Loucy (cell line): ENCODE data around the gene ARHGEF10L.

Experiments used
- H2AFZ ChIP-seq: fragments of 200-600 bp; sonication (generic); 2 replicates; pipeline ENCODE4 v1.6.0; 2016; ENCODE audit warnings: antibody characterized with exemption, mild to moderate bottlenecking, low read length, moderate library complexity
- H3F3A ChIP-seq: fragments of 200-600 bp; 2 replicates; pipeline ENCODE4 v1.6.0; 2016; ENCODE audit warnings: antibody characterized with exemption, low read depth, mild to moderate bottlenecking
- H3K27me3 ChIP-seq: fragments of 200-600 bp; sonication (generic); 2 replicates; pipeline ENCODE4 v1.6.1; 2014; ENCODE audit warnings: low read length, mild to moderate bottlenecking; ENCODE audit not compliant: insufficient read depth, poor library complexity, severe bottlenecking
- H3K36me3 ChIP-seq: fragments of 200-600 bp; sonication (generic); 2 replicates; pipeline ENCODE4 v1.6.1; 2016; ENCODE audit warnings: low read length; ENCODE audit not compliant: insufficient read depth
- H3K4me1 ChIP-seq: fragments of 200-600 bp; sonication (generic); 2 replicates; pipeline ENCODE4 v1.5.1; 2014; ENCODE audit warnings: low read length, mild to moderate bottlenecking; ENCODE audit not compliant: insufficient read depth, poor library complexity, severe bottlenecking
- H3K4me2 ChIP-seq: fragments of 200-600 bp; sonication (generic); 2 replicates; pipeline ENCODE4 v1.6.0; 2014; ENCODE audit warnings: antibody characterized with exemption, low read length, low read depth, mild to moderate bottlenecking; ENCODE audit not compliant: poor library complexity, severe bottlenecking
- H3K4me3 ChIP-seq: fragments of 200-600 bp; sonication (generic); 2 replicates; pipeline ENCODE4 v1.5.1; 2014; ENCODE audit warnings: low read length, mild to moderate bottlenecking, mixed read lengths; ENCODE audit not compliant: poor library complexity, severe bottlenecking
- H3K79me2 ChIP-seq: fragments of 200-600 bp; sonication (generic); 2 replicates; pipeline ENCODE4 v1.6.1; 2014; ENCODE audit warnings: low read length; ENCODE audit not compliant: insufficient read depth
- H3K9ac ChIP-seq: fragments of 200-600 bp; sonication (generic); 2 replicates; pipeline ENCODE4 v1.6.0; 2014; ENCODE audit warnings: mild to moderate bottlenecking, low read depth, low read length, moderate library complexity; ENCODE audit not compliant: poor library complexity, severe bottlenecking
- H3K9me2 ChIP-seq: fragments of 200-600 bp; sonication (generic); replicated peaks from 2 replicates; pipeline ENCODE4 v1.6.1; 2016; ENCODE audit warnings: low read depth, low read length, mixed read lengths
- H3K9me3 ChIP-seq: fragments of 200-600 bp; sonication (generic); 2 replicates; pipeline ENCODE4 v1.6.1; 2014; ENCODE audit warnings: mild to moderate bottlenecking, antibody characterized with exemption, low read length, low read depth; ENCODE audit not compliant: insufficient read depth
- H4K20me1 ChIP-seq: fragments of 200-600 bp; sonication (generic); 2 replicates; pipeline ENCODE4 v1.6.0; 2014; ENCODE audit warnings: antibody characterized with exemption, low read length, mild to moderate bottlenecking; ENCODE audit not compliant: insufficient read depth, poor library complexity, severe bottlenecking
- CTCF ChIP-seq: fragments of 200-600 bp; sonication (generic); conservative IDR thresholded peaks from 2 replicates; pipeline ENCODE4 v1.5.1; 2014; ENCODE audit warnings: mild to moderate bottlenecking, antibody characterized with exemption, low read length
- EZH2phosphoT487 ChIP-seq: fragments of 200-600 bp; IDR thresholded peaks from 2 replicates; pipeline ENCODE4 v1.6.1; 2018; ENCODE audit warnings: antibody characterized with exemption, mild to moderate bottlenecking, moderate library complexity, borderline replicate concordance

Gene ARHGEF10L

GRCh38 chr1:17496419-17496818 lies 43.1 kb upstream of the ARHGEF10L start:
- Histone ChIP-seq H3K9me3 (no peaks in the 10 kb centered on the region), H3K9me2 (no peaks in the 10 kb centered on the region), H3K4me2 (no peak overlapping the region), H3F3A (no peaks in the 10 kb centered on the region), H4K20me1 (no peaks in the 10 kb centered on the region), H3K79me2 (no peaks in the 10 kb centered on the region), H3K4me1 (no peaks in the 10 kb centered on the region), H3K36me3 (no peaks in the 10 kb centered on the region), H2AFZ (no peak overlapping the region), H3K27me3 (no peaks in the 10 kb centered on the region), H3K4me3 (no peak overlapping the region), H3K9ac (no peak overlapping the region)
- no peak for TF ChIP-seq EZH2phosphoT487
- TF ChIP-seq CTCF = no peak

DNA sequence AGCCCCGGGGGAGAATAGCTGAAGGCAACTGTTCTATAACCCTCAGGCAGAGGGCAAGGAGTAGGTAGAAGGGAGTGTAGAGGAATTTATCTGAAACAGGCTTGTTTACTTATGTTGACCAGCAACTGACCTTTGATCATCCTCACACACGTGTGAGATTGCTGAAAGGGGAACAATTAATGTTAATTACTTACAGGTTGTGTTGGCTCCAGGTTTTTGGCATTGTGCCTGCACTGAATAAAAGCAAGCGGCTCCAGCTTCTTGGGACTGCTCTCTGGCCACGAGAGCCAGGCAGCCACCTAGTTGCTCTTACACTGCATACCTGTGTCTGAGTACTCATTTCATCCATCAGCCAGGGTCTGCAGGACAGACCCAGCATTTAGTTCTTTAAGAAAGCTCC lies 41.3 kb upstream of the ARHGEF10L start:
- no peak overlapping the region for H2AFZ ChIP-seq
- no peaks in the 10 kb centered on the region for H3K36me3 ChIP-seq
- no peaks in the 10 kb centered on the region for H3F3A ChIP-seq
- H3K9ac ChIP-seq = no peak overlapping the region
- no peak overlapping the region for H3K4me3 ChIP-seq
- H3K4me2 ChIP-seq = no peak overlapping the region
- H3K9me3 ChIP-seq = no peaks in the 10 kb centered on the region
- H3K79me2 ChIP-seq = no peaks in the 10 kb centered on the region
- no peaks in the 10 kb centered on the region for H3K27me3 ChIP-seq
- no peaks in the 10 kb centered on the region for H3K9me2 ChIP-seq
- no peaks in the 10 kb centered on the region for H4K20me1 ChIP-seq
- TF ChIP-seq CTCF = no peak
- TF ChIP-seq EZH2phosphoT487 = no peak
- H3K4me1 ChIP-seq = no peaks in the 10 kb centered on the region

- TF ChIP-seq EZH2phosphoT487 = no peak
- peak; percentile 90 for TF ChIP-seq CTCF
- H3K4me2 ChIP-seq = no peak overlapping the region
- no peak overlapping the region for H2AFZ ChIP-seq
Measured at GRCh38 chr1:17502326-17502778, 37.1 kb upstream of the ARHGEF10L start.

More at GRCh38 chr1:17502326-17502778, 37.1 kb upstream of the ARHGEF10L start:
- H3K36me3 ChIP-seq = no peaks in the 10 kb centered on the region
- no peaks in the 10 kb centered on the region for H3K4me1 ChIP-seq
- H3K4me3 ChIP-seq = no peak overlapping the region
- H4K20me1 ChIP-seq = no peaks in the 10 kb centered on the region
- H3K9ac ChIP-seq = no peak overlapping the region
- H3K79me2 ChIP-seq = no peaks in the 10 kb centered on the region
- no peaks in the 10 kb centered on the region for H3K27me3 ChIP-seq
- H3F3A ChIP-seq = no peaks in the 10 kb centered on the region
- no peaks in the 10 kb centered on the region for H3K9me3 ChIP-seq
- H3K9me2 ChIP-seq = no peaks in the 10 kb centered on the region
